ENCODE results near the gene FBXL14.
"Not testable (repeated sequence)": the region's sequence is repeated elsewhere in the genome, so short reads cannot be mapped to it uniquely, and the experiment has no call there.

The FBXL14 gene

DNA sequence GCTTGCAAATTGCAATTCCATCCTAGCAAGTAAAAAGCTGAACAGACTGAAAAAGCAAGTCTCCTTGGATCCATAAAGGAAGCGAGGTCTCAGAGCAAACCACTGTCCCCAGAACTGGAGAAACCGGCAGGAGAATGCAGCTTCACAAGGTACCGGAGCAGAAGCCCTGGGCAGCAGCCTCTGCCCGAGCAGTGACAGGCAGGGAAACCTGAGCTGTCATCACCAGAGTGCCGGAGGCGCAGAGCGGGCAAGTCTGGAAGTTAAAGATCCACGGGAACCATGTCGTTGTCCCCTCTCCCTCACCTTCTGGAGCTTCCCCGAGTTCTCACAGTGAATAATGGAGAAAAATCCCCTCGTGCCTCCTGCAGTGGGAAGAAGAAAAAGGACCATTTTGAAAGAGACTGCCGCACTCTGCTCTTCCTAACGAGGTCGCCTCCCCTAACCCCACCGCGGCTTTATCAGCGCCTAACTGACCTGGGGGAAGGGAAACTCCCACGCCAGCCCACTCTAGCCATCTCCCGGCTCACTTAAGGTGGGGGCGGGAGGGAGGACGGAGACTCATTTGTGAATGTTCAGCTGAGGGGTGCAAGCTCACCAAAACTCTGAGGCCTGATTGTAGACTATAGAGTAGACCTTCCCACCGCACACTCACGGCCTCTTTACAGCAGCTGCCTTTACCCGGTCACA lies 27.8 kb downstream of the FBXL14 start:
- DNase-seq: no peak

DNA sequence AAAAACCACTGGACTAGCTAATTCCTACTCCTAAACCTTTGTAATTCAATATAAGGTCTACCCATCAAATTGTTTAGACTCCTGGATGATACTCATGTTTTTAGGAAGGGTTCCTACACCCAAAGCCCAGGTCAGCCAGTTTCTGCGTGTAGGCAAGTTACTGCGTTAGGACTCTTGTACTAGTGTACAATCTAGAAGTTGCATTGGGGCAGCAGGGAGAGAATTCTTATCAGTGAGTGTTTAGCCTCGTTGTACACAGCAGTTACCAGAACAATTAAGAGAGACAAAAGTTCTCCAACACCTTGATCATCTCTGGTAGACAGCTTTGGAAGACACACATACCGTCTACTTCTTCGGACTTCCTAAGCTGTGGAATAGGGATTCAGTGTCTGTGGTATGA lies 29.2 kb downstream of the FBXL14 start:
- no peak for DNase-seq

DNA sequence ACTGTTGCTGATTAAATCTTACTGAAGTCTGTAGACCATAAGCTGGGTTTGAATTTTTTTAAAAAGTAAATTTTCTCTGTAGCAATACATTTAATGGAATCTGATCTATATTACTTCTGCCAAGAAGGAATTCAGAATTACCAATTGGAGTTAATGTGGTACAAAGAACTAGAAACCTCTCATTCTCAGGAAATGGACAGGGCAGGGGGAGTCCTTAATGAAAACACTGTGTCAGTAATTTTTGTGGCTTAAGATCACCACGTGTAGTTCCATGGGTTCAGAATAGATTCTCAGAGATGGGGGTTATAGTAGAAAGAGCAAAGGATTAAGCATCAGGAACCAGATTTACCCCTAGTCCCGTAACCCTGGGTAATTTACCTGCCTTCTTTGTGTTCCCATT lies 30.3 kb downstream of the FBXL14 start:
- no peak for DNase-seq

DNA sequence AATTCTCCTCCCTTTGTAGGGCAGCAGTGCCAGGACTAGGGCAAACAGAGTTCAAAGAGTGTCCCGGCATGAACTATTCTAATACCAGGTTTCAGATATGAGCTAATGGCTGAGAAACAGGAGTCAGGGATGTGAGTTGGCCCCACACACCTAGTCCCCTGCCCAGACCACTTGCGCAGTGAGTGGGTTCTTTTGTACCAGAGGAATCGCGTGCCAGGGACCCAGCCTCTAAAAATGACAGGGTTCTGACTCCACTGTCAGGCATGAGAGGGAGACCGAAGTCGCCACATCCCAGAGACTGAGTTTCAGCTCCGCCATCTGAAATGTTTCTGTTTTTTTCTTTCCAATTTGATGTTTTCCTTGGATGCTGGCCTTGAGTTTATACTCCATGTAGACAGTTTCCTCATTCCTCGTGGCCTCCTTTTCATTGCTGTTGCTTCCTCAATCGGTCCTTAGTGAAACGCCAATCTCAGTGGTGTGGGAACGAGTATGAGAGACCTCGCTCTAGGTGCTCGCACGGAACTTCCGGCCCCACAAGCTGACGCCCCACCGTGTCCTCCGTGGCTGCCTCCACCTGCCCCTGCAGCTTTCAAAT lies 31.5 kb downstream of the FBXL14 start:
- DNase-seq: no peak

DNA sequence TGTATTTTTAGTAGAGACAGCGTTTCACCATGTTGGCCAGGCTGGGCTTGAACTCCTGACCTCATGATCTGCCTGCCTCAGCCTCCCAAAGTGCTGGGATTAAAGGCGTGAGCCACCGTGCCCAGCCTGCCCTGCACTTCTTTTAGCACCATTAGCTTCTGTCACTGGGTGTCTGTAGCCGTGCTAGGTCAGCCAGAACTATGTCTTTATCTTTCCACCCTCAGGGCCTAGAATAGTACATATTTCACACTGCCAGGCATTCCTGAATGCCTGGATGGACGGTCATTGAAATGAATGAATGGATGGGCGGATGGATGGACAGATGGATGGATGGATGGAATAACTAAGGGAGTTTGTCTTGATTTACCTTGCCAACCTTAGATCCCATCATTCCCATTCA lies 33.7 kb downstream of the FBXL14 start:
- DNase-seq: no peak

DNA sequence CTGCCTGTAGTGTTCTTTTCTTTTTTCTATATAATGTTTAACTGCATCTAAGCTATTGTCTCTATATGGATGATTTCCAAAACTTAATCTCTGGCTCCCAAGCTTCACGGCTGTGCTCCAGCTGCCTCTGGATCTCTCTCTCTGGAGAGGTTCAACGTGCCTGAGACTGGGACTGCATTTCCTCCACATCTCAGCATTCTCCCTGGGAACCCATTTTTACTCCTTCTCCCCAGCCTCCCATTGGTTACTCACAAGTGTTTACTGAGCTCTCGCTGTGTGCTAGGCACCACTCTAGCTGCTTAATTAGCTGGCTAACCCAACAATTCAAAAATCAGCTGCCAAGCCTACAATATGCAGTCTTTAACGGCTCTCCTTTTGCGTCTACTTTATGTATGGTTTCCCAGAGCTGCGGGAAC lies 34.7 kb downstream of the FBXL14 start:
- no peak for DNase-seq

DNA sequence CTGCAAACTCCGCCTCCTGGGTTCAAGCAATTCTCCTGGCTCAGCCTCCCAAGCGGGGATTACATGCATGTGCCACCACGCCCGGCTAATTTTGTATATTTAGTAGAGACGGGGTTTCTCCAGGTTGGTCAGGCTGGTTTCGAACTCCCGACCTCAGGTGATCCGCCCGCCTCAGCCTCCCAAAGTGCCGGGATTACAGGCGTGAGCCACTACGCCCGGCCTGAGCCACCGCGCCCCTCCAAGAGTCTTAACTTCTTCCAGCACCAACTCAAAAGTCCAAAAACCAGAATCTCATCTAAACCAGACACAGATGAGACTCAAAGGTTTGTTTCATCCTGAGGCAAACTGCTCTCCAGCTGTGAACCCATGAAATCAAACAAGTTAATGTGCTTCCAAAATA lies 36.3 kb downstream of the FBXL14 start:
- DNase-seq: not testable (repeated sequence)

DNA sequence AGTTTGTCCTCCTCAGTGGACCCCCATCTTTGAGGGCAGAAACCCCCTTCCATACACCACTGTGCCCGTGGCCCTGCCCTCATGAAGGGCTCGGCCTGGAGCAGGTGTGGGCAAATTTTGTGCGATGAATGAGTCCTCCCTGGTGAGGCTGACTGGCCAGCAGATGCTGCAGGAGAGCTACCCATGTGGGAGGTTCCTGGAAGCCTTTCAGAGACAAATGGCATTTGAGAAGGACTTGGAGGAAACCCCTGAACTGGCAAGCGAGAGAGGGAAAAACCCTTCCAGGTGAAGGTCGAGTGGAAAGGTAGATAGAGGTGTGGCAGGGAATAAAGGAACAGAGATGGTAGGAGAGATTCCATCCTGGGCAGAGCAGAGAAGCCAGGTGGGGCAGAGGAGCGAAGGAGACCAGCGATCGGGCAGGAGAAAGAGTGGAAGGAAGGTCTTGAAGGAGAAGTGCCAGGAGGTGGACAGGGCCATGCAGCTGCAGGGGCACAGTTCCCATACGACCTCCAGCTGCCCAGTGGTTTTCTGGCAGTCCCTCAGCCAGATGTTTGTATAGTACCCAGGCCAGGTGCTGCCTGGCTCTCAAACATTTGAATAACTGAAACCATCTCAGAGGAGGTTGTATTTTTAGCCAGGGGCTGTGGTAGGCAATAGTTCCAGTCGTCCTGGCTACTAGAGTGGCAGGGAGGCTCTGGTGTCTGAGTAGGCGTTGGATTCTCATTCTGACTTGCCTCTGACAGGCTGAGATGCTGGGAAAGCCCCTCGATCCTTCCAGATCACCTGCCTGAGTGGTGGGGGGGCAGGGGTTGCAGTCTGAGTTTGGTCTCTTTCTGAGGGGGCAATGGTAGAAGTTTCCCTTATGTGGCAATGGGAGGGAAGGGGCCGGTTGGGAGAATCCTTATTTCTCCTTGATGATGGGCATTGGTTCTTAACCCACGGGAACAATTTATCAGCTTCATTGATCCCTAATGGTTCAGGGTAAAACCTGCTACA lies 40.1 kb downstream of the FBXL14 start:
- DNase-seq: peak; percentile 19

DNA sequence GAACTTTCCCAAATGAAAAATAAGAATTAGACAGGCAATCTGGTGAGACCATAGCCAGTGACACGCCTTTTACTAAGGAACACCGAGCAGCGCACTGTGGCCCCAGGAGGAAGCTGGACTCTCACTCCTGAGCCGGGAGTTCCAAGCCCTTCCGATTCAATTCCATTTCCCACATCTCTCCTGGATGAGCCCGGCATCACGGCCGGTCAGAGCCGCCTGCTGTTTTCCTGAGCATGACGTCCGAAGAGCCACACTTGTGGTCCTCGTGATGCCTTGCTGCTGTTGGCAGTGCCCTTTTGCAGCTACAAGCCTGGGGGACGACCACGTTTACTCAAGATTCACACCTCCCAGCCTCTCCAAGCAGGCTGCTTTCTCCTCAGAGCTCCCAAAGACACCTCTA lies 40.8 kb downstream of the FBXL14 start:
- no peak for DNase-seq

DNA sequence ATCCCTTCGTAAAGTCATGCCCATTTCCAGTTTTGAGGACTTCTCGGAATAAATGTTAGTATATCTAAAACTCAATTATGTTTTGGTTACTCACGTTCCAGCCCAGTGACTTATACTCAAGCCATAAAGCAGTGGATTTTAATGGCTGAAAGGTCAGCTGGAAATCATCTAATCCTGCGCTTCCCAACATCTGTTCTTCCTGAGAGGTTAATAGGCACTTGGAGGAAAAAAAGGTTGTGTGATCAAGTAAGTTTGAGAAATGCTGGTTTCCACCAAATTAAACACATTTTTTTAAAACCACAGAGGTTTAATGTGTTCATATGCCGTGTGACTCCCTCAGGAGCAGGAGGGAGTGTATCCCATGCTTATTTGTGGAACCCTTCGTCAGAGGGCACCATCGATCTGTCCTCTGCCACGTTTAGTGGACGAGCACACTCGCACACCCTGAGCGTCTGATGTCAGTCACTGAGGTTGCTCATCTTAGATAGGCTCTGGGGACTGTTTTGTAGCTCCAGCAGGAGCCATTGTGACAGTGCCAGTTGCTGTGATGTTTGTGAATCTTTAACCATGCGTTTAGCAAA lies 41.4 kb downstream of the FBXL14 start:
- DNase-seq: no peak

DNA sequence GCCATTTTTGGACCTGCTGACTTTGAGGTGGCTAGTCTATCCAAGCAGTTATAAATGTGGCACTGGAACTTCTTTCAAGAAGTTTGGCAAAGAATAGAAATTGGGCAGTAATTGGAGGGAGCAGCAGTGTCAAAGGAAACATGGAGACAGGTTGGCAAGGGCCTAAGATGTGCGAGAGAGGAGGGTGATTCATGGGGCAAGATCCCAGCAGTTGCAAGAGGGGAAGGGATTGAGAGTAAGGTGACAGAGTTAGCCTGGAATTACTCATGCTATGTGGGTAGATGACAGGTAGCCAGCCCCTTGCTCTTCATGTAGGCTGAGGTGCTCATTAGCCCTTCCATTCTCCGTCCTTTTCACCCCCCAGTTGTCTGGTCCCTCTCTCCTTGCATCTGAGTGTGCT lies 42.2 kb downstream of the FBXL14 start:
- DNase-seq: no peak

DNA sequence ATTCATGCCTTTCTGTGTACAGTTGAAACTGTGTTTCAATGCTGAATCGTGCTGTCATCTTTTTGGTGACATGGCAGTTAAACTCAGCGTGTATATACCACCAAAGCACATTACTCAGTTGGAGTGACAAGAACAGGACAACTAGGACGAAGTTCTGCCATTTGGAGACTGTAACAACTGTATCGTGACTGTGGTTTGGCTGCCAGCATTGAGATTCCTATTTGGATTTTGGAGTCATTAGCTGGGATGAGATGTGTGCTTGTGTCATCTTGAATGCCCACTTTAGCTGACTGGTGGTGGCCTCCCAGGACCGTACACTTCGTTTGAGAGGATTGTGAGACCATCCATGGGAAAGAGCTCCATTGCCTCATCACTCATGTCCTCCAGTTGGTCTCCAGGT lies 42.9 kb downstream of the FBXL14 start:
- no peak for DNase-seq

DNA sequence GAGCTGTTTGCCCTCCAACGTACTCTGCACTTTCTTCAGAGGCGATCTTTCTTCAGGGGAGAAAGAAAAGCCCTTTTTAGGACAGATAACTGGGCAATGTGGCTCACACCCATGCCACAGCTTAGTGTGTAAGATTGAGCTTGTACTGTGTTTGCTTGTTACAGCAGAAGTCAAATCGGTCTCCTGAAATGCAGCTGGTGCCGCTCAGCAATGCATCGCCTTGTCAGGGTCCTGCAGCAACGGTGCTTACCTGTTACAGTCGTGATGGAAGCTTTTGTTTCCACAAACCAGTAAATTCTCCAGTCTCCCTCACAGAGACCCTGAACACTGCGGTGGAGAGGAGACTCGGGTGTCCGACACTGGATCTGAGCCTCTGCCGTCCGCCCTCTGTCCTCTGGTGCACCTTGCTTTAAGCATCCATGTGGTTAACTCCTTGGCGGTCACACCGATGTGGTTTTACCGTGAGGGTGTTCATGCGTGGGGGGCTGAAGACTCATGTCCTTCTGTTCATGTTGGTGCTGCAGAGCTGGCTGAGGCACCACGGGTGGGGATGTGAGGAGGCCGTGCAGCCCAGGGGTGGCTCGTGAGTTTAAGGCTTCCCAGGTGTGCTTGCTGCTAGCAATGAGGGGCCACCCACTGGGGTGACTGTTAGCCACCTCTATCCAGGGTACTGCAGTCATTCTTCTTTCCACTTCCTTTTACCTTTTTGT lies 47.3 kb downstream of the FBXL14 start:
- no peak for DNase-seq

DNA sequence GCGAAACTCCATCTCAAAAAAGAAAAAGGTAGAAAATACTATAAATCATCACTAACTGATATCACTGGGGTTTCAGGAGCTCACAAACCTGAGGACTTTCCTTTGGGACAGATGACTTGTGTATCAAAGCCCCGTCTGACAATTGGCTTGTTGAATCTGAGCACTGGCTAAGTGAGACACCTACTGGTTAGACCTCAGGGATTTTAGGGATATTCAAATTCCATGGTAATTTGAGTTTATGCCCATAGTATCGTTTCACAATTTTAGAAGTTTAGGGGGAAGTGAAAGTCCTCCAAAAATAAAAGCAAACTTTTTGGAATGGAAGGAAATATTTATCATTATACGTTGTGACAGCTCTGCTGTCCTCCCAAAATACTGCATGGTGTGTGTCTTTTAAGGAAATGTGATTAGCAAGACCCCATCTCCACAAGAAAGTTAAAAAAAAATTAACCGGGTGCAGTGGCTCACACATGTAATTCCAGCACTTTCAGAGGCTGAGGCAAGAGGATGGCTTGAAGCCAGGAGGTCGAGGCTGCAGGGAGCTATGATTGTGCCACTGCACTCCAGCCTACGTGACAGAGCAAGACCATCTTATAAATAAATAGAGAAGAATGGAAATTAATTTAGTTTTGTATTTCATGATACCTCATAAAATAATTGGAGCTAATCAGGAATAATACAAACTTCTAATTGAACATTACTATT lies 49.2 kb downstream of the FBXL14 start:
- no peak for DNase-seq

DNA sequence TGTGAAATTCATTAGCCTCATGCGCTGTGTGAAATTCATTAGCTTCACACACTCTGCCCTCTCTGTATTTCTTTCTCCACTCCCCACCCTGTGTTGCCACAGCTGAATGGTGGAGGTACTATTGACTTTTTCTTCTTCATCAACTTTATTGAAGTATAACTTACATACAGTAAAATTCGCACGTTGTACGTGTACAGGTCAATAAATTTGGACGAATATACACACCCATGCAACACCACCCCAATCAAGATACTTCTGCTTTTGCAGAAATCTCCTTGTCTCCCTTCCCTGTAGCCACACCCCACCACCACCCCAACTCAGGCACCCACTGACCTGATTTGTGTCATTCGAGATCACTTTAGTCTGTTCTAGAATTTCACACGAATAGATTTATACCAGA lies 51.8 kb downstream of the FBXL14 start:
- no peak for DNase-seq

DNA sequence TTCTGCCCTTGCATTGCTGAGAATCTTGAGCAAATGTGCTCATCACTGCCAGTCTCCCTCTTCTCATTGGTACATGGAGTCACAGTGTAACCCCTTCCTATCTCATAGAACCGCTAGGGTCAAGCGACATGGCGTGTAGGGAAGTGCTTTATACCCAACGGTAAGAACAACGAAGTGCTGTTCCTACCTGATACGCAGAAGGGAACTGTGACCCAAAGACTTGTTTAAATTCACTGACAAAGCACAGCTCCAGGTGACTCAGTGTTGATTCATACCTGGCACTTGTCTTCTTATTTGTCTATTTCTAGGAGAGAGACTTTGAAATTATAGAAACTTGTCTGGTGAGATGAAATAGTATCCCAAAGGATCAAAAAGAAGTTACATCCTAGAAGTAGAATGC lies 53.7 kb downstream of the FBXL14 start:
- no peak for DNase-seq

DNA sequence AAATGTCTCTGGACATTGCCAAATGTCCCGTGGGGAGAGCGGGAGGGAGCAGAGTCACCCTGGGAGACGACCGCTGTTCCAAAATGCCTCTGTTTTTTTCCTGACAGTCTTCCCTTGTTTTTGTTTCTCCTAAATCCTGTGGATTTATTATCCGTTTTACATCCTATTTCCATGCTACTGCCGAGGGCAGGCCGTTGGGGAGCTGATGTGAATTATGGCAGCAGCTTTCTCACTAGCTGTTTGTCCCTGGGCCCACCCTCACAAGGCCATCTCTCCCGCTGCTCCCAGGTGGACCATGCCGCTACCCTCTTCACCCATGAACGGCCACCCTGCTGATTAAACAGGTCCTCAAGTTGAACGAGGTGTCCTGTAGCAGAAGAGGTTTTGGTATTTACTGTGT lies 55.2 kb downstream of the FBXL14 start:
- no peak for DNase-seq

DNA sequence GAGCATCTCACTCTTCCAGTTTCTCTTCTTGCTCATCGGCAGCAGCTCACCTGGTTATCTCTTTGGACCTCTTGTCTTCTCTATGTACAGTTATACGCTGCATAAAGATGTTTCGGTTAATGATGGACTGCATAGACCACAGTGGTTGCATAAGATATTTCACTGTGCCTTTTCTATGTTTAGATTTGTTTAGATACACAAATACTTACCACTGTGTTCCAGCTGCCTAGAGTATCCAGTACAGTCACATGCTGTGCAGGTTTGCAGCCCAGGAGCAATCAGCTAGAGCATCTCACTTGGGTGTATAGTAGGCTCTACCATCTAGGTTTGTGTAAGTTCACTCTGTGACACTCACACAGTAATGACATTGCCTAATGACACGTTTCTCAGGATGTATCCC lies 57.6 kb downstream of the FBXL14 start:
- no peak for DNase-seq

DNA sequence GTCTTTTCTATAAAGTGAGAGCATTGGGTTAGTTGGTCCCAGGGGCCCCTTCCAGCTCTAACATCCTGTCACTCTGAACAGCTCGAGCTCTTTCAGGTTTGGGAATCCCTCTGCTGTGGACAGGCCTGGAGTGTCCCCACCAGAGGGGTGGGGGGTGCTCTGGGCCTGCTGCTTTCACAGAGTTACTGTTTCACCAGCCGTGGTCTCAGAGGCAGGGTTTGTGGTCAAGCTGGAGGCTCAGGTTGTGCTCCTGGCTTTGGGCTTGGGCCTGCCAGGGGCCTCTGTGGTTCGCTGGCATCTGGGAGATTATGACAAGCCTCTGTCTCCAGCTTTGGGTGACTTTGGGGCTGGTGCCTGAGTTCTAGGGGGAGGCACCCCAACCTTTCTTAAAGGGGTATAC lies 59.6 kb downstream of the FBXL14 start:
- DNase-seq: no peak

DNA sequence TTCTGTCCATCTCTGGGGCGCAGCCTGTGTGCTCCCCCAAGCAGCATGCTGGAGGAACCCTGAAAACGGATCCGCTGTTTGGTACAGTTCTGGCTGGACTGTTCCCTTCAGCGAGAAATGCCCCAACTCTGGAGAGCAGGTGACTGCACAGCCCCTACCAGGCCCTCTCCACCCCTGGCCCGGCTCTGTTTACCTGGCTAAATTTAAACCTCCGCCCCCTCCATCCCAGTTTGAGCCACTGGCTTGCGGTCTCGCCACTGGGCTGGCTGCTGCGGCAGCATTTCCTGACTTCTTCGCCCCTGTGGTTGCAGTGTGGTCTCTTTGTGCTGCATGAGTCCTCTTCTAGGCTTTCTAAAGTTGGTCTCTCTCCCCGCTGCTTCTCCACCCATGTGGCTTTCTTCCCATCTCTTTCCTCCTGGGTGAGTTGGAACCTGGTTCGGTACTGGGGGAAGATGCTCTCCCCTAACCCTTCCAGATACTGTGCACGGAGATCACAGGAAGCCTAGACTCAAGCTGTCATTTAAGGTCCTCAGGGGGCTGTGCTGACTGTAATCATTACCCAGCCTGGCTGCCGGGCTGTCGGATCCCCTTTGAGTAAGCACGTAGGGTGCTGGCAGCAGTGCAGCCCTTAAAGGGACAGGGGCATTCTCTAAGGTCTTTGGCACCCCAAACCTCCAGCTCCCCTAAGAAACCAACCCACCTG lies 60.6 kb downstream of the FBXL14 start:
- peak; percentile 20 for DNase-seq

DNA sequence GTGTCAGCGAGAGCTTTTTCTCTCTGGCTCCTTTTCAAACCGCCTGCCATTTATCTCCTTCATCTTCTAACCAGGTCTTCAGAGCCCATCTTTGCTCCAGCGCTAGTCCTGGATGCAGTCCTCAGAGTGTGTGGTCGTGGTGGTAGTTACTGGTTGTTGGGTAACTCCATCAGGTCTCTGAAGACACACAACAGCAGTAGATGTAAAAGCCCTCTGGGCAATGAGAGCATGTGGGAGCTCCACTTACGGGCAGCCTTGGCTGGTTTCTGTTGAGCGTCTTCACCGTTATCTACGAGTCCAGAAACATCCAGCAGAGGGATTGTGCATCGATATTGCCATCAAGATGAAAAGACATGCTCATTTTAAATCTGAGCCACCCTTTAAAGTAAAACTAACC lies 61.2 kb downstream of the FBXL14 start:
- DNase-seq: no peak

All from stimulated activated CD4-positive, alpha-beta T cell treated with anti-CD3 and anti-CD28 coated beads, Interleukin-4, amount 100 ng/mL, for 1 hour (primary cell).